GM10248 (cell line): ENCODE measurements around the gene HAAO.

Source experiments
- CTCF ChIA-PET: fragments of 300-600 bp; sonication (Branson Sonifier 250); formaldehyde crosslinking; extraction: SDS; loops from one replicate; lab custom pipeline; 2021; ENCODE audit warnings: antibody characterized with exemption; lab: Yijun Ruan, JAX
- POLR2A ChIA-PET: fragments of 350-650 bp; sonication (Branson Sonifier 250); formaldehyde crosslinking; extraction: SDS; loops from one replicate; lab custom pipeline; 2020; ENCODE audit warnings: antibody characterized with exemption; lab: Yijun Ruan, JAX
- DNase-seq: peaks from one replicate; pipeline ENCODE4 v3.0.0; 2012; ENCODE audit errors: extremely low spot score
- CTCF ChIP-seq: IDR thresholded peaks from 2 replicates; pipeline ENCODE4 v1.5.1; 2012; ENCODE audit warnings: mild to moderate bottlenecking, low read depth; ENCODE audit errors: extremely low read depth, missing control alignments, control extremely low read depth

The HAAO gene

GRCh38 chr2:42787788-42788477, 4.5 kb downstream of the HAAO start:
- no peak for TF ChIP-seq CTCF
- DNase-seq, result peak; percentile 40
- POLR2A ChIA-PET, result interaction anchor here (0.6 kb wide), 1 partner anchor 9 kb away, joined by 3 read pairs; no protein-coding TSS in a partner anchor
- CTCF ChIA-PET, result interaction anchor here (1.3 to 1.7 kb wide), 2 partner anchors 13 to 124 kb away, joined by 3 read pairs; no protein-coding TSS in a partner anchor

- no peak for TF ChIP-seq CTCF
- ChIA-PET CTCF (interaction anchor here (1.0 to 1.3 kb wide), 2 partner anchors 18 to 124 kb away, joined by 3 read pairs; no protein-coding TSS in a partner anchor), POLR2A (interaction anchor here (0.5 kb wide), 1 partner anchor 12 kb away, joined by 3 read pairs; no protein-coding TSS in a partner anchor)
- DNase-seq, result no peak
Measured at GRCh38 chr2:42787424-42787787, 5.0 kb downstream of the HAAO start.

GRCh38 chr2:42786561-42787345, 5.6 kb downstream of the HAAO start:
- no peak for DNase-seq
- ChIA-PET CTCF (interaction anchor here (1.0 to 1.4 kb wide), 2 partner anchors 17 to 58 kb away, joined by 3 read pairs; no protein-coding TSS in a partner anchor), POLR2A (interaction anchor here (0.5 kb wide), 1 partner anchor 11 kb away, joined by 3 read pairs; no protein-coding TSS in a partner anchor)
- TF ChIP-seq CTCF, result no peak

- no peak for TF ChIP-seq CTCF
- ChIA-PET CTCF (interaction anchor here (1.1 to 2.8 kb wide), 4 partner anchors 8 to 15 kb away, joined by 3 to 9 read pairs (median 4); partner anchors contain the start of gene HAAO), POLR2A (no interaction called here)
- no peak for DNase-seq
Measured at GRCh38 chr2:42784204-42784880, 8.0 kb downstream of the HAAO start.

- POLR2A ChIA-PET, result interaction anchor here (0.5 kb wide), 1 partner anchor 31 kb away, joined by 3 read pairs; no protein-coding TSS in a partner anchor
- DNase-seq, result no peak
- TF ChIP-seq CTCF, result no peak
- CTCF ChIA-PET, result interaction anchor here (0.7 to 2.8 kb wide), 3 partner anchors 9 to 13 kb away, joined by 3 to 9 read pairs (median 3); partner anchors contain the start of gene HAAO
Measured at GRCh38 chr2:42783511-42783910, 8.9 kb downstream of the HAAO start.
